ENCODE measurements around the gene NACAD. TPM values are rescaled to one million over a fixed set of nuclear protein-coding genes. Genes with fewer than 3 reads are reported as not detected.

NACAD gene
- total RNA-seq, 2 donors from 2014 or later: 0.78 to 1.6 TPM

- H3K4me3 ChIP-seq: no peak overlapping the region
Measured at GRCh38 chr7:45087301-45088145, 1.2 kb downstream of the NACAD start.

GRCh38 chr7:45086331-45087065 is 2.3 kb downstream of the NACAD start:
- TF ChIP-seq POLR2A (IDR thresholded peaks at IDR 0.05): no peak
- TF ChIP-seq CTCF (IDR thresholded peaks at IDR 0.05): no peak
- H3K27me3 ChIP-seq: peaks cover 0 to 5% of the 10 kb centered on the region in 2 donors
- H3K4me1 ChIP-seq: peaks cover 7% of the 10 kb centered on the region
- no peak overlapping the region for H3K27ac ChIP-seq
- H3K36me3 ChIP-seq (replicated peaks in 1 of 2; ENCODE audit: insufficient read depth in 1 of 2, low read depth in 2 of 2): no peaks in the 10 kb centered on the region
- ATAC-seq (no peak), DNase-seq (no peak)
- no peaks in the 10 kb centered on the region for H3K9me3 ChIP-seq
- WGBS, 2 donors: 71% methylated on average over 4 to 15 of the region's 15 CpGs
- intact Hi-C loops (cut with DNase I): no loop called here
- no peak overlapping the region for H3K4me3 ChIP-seq

More at GRCh38 chr7:45087301-45088145, 1.2 kb downstream of the NACAD start:
- Histone ChIP-seq H3K9me3 (no peaks in the 10 kb centered on the region), H3K4me1 (peaks cover 7% of the 10 kb centered on the region), H3K27me3 (peaks cover 0 to 5% of the 10 kb centered on the region in 2 donors), H3K27ac (no peak overlapping the region), H3K36me3 (replicated peaks in 1 of 2; ENCODE audit: insufficient read depth in 1 of 2, low read depth in 2 of 2) (no peaks in the 10 kb centered on the region)
- DNase-seq (no peak), ATAC-seq (no peak)
- 85 to 90% methylated on average over 6 of the region's 6 CpGs for WGBS, 2 donors
- TF ChIP-seq CTCF (IDR thresholded peaks at IDR 0.05) (no peak), POLR2A (IDR thresholded peaks at IDR 0.05) (no peak)
- intact Hi-C loops (cut with DNase I): no loop called here

- Histone ChIP-seq H3K27me3 (peaks cover 0 to 5% of the 10 kb centered on the region in 2 donors), H3K9me3 (no peaks in the 10 kb centered on the region), H3K4me3 (no peak overlapping the region), H3K27ac (no peak overlapping the region), H3K4me1 (peaks cover 7% of the 10 kb centered on the region), H3K36me3 (replicated peaks in 1 of 2; ENCODE audit: insufficient read depth in 1 of 2, low read depth in 2 of 2) (no peaks in the 10 kb centered on the region)
- no peak for TF ChIP-seq CTCF (IDR thresholded peaks at IDR 0.05)
- intact Hi-C loops (cut with DNase I): no loop called here
- no peak for ATAC-seq
- 78 to 83% methylated on average over 9 to 17 of the region's 23 CpGs for WGBS, 2 donors
- no peak for DNase-seq
Measured at GRCh38 chr7:45085619-45086200, 3.1 kb downstream of the NACAD start.

- intact Hi-C loops (cut with DNase I): no loop called here
- H3K9me3 ChIP-seq: no peaks in the 10 kb centered on the region
- H3K27ac ChIP-seq: no peak overlapping the region
- TF ChIP-seq POLR2A (IDR thresholded peaks at IDR 0.05): no peak
- no peak for TF ChIP-seq CTCF (IDR thresholded peaks at IDR 0.05)
- H3K4me1 ChIP-seq: peaks cover 7% of the 10 kb centered on the region
- H3K27me3 ChIP-seq: peaks cover 0 to 5% of the 10 kb centered on the region in 2 donors
- 79 to 80% methylated on average over 19 to 24 of the region's 24 CpGs for WGBS, 2 donors
- no peak for DNase-seq
- no peak for ATAC-seq
- H3K36me3 ChIP-seq (replicated peaks in 1 of 2; ENCODE audit: insufficient read depth in 1 of 2, low read depth in 2 of 2): no peaks in the 10 kb centered on the region
- no peak overlapping the region for H3K4me3 ChIP-seq
Measured at GRCh38 chr7:45084901-45085618, 3.7 kb downstream of the NACAD start.
